ENCODE measurements around the gene MYADM. TPM values are rescaled to one million over a fixed set of nuclear protein-coding genes. Genes with fewer than 3 reads are reported as not detected.

MYADM gene
- total RNA-seq, 2 experiments from 2014 or later, result 46.4 to 54.6 TPM

DNA sequence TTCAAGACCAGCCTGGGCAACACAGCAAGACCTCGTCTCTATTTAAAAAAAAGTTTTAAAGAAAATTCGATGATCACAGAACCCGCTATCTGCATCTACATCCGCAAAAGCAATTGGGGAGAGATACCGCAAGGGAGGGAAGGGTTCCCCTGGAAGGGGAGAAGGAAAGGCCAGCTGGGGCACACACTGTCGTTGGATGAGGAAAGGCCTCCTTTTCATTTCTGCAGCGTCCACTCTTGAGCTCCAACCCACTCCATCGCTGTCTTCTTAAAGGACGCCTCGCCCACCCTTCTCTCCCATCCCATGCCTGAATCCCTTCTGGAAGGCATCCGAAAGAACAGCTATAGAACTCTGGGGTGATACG is 11.1 kb downstream of the MYADM start:
- ChIA-PET POLR2A (no interaction called here), CTCF (interaction anchor here (1.0 kb wide), 1 partner anchor 8 kb away, joined by 4 read pairs; no protein-coding TSS in a partner anchor)
- Mint-ChIP-seq H3K4me1 (peaks cover 55% of the 10 kb centered on the region), H3K4me3 (no peak overlapping the region), H3K27ac (peak overlapping the region; percentile 9), H3K27me3 (peaks cover 7% of the 10 kb centered on the region), H3K36me3 (ENCODE audit: low read depth) (peaks cover 19% of the 10 kb centered on the region), H3K9me3 (ENCODE audit: low read depth) (no peaks in the 10 kb centered on the region)
- ATAC-seq (no peak), DNase-seq (no peak)
- intact Hi-C loops (cut with DNase I, micrococcal nuclease), result loop anchor here in 1 of 2 experiments (1.0 kb wide), 2 partner anchors 9 to 224 kb away; partner anchors contain the start of gene NDUFA3

DNA sequence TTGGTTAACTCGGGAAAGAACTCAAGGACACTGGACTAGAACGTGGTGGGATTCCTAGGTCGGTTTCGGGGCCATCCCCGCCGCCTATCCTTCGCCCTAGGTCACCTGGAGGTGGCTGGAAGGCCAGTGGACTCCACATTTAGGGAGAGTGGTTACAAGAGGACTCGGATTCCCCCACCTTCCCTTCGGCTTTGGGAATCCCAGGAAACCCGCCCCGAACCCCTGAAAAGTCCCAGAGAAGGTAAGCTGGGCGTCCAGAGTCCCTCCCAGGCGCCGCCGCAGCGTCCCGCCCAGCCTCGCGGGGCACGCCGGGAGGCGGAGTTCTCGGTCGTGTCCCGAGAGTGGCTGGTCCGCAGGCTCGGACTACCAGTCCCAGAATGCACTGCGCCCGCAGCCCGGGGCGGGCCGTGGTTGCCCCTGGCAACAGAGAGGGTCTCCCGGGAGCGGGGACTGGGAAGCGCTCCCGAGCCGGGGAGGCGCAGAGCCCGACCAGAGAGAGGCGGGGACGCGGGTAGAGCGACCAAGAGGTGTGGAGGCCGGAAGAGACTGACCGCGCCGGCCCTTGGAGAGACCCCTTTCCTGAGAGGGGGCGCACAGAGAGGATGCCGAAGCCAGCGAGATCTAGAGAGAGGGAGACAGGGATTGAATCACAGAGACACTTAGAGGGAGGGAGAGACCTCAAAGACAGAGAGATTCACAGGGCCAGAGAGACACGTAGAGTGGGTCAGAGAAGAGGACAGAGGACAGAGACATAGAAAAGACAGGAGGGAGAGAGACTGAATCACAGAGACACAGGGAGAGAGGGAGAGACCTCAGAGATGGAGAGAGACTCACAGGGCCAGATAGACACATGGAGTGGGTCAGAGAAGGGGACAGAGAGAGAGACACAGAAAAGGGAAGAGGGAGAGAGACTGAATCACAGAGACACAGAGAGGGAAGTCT is 11.7 kb downstream of the MYADM start:
- Mint-ChIP-seq H3K4me1 (peaks cover 50% of the 10 kb centered on the region), H3K27me3 (peaks cover 11% of the 10 kb centered on the region), H3K9me3 (ENCODE audit: low read depth) (no peaks in the 10 kb centered on the region), H3K36me3 (ENCODE audit: low read depth) (peaks cover 13% of the 10 kb centered on the region), H3K4me3 (no peak overlapping the region), H3K27ac (peak overlapping the region; percentile 9)
- peak; percentile 91 for DNase-seq
- POLR2A ChIA-PET, result no interaction called here
- intact Hi-C loops (cut with DNase I, micrococcal nuclease), result loop anchor here in 1 of 2 experiments (1.0 kb wide), 2 partner anchors 10 to 223 kb away; partner anchors contain the start of gene NDUFA3
- peak; percentile 91 for ATAC-seq
- CTCF ChIA-PET, result interaction anchor here (0.7 to 1.0 kb wide), 2 partner anchors 9 to 12 kb away, joined by 3 to 4 read pairs; no protein-coding TSS in a partner anchor

DNA sequence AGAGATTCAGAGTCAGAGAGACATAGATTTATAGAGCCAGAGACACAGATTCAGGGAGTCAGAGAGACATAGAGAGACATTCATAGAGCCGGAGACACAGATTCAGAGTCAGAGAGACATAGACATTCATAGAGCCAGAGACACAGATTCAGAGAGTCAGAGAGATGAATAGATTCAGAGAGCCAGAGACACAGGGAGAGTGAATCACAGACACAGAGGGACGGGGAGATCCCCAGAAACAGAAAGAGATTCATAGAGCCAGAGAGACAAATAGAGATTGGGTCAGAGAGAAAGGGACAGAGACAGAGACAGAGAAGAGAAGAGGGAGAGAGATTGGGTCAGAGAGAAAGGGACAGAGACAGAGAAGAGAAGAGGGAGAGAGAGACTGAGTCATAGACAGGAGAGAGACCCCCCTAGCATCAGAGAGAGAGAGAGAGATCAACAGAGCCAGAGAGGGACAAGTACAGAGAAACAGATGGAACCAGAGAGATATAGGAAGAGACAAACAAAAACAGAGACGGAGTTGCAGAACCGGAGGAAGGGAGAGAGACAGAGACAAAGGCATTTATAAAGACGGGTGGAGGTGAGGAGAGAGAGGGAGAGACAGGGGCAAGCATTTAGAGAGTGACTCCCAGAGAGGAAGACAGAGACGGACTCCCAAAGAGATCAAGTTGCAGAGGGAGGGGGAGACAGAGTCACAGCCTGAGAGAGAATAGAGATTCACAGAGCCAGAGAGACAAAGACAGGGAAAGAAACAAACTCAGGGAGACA is 13.2 kb downstream of the MYADM start:
- intact Hi-C loops (cut with DNase I, micrococcal nuclease), result no loop called here
- Mint-ChIP-seq H3K9me3 (ENCODE audit: low read depth) (no peaks in the 10 kb centered on the region), H3K4me3 (no peak overlapping the region), H3K27ac (no peak overlapping the region), H3K27me3 (peaks cover 20% of the 10 kb centered on the region), H3K36me3 (ENCODE audit: low read depth) (peaks cover 4% of the 10 kb centered on the region), H3K4me1 (peaks cover 38% of the 10 kb centered on the region)
- DNase-seq, result no peak
- CTCF ChIA-PET, result no interaction called here
- peak; percentile 50 for ATAC-seq
- POLR2A ChIA-PET, result no interaction called here

DNA sequence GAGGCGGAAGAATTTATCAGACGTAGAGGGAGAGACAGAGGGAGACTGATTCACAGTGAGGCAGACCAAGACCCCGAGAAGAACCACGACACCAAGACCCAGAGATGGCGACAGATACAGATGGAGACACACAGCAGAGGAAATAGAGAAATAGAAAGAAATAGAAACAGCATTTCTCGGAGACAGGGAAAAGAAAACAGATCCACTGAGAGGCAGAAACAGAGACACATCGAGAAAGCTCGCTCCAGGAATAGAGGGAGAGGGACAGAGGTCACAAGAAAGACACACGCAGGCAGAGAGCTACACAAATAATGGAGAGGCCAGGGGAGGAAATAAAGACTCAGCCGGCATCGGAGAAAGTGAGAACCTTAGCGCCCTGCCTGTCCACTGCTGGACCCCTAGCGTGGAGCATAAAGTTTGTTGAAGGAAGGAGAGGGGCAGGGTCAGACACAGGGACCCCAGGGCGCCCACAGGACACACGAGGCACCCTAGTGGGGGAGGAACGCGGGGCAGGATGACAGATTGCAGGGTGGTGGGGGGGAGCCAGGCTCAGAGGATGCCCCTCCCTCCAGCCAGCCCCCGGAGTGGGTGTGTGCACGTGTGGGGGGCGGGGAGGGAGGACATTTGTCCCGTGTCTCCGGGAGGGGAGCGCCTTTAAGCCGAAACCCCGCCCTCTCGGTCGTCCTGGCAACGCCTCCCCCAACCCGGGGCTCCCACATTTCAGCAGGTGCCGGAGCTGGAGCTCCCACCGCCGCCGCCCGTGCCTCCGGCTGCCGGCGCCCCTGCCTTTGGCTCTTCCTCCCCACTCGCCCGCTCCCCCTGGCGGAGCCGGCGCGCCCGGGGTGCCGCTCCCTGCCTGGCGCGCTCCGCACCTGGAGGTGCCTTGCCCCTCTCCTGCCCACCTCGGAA is 14.1 kb downstream of the MYADM start, which contains the start of gene PRKCG:
Gene PRKCG (plus strand): TSS at position 716 of the 909 bp plus-strand sequence. CDS start 298 bp downstream, outside the sequence.
- Mint-ChIP-seq H3K4me1 (peaks cover 31% of the 10 kb centered on the region), H3K36me3 (ENCODE audit: low read depth) (peaks cover 2% of the 10 kb centered on the region), H3K9me3 (ENCODE audit: low read depth) (no peaks in the 10 kb centered on the region), H3K27me3 (peaks cover 20% of the 10 kb centered on the region), H3K4me3 (no peak within 1 kb of the TSS), H3K27ac (no peak within 1 kb of the TSS)
- POLR2A ChIA-PET, result no interaction called here
- CTCF ChIA-PET, result interaction anchor here (0.6 to 0.8 kb wide), 3 partner anchors 14 to 29 kb away, joined by 3 to 4 read pairs (median 4); partner anchors contain the start of gene MYADM
- ATAC-seq, result peak; percentile 39
- intact Hi-C loops (cut with DNase I, micrococcal nuclease), result loop anchor here (1.0 to 2.0 kb wide), 4 partner anchors 15 to 39 kb away; partner anchors contain the start of gene MYADM (in 1 of the 2)
- DNase-seq, result peak; percentile 74

DNA sequence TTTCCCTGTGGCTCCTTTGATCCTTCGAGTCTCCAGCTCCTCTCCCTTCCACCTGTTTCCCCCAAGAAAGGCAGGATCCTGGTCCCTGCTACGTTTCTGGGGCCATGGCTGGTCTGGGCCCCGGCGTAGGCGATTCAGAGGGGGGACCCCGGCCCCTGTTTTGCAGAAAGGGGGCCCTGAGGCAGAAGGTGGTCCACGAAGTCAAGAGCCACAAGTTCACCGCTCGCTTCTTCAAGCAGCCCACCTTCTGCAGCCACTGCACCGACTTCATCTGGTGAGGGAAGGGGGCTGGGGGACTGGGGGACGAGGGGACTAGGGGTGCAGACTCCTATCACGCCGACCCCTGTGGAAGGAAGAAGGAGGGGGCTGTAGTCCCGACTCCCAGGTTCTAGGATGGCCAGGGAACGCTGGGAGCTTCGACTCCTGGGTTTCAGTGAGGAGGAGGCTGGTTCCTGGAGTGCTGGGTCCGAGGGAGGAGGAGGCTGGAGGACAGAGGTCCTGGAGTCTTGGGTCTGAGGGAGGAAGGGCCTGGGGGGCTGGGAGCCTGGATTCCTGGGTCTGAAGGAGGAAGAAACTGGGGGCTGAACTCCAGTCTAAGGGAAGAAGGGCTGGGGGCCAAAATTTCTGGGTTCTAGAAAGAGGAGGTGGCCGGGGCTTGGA is 14.8 kb downstream of the MYADM start:
- no peaks in the 10 kb centered on the region for H3K36me3 Mint-ChIP-seq (ENCODE audit: low read depth)
- POLR2A ChIA-PET, result interaction anchor here (0.6 kb wide), 1 partner anchor 12 kb away, joined by 3 read pairs; no protein-coding TSS in a partner anchor
- CTCF ChIA-PET, result interaction anchor here (0.8 kb wide), 2 partner anchors 15 to 16 kb away, joined by 3 to 4 read pairs; partner anchors contain the start of gene MYADM
- intact Hi-C loops (cut with DNase I, micrococcal nuclease), result loop anchor here (1.0 to 2.0 kb wide), 4 partner anchors 16 to 40 kb away; partner anchors contain the start of gene MYADM (in 1 of the 2)
- DNase-seq (no peak), ATAC-seq (no peak)
- H3K27ac Mint-ChIP-seq, result no peak overlapping the region
- peaks cover 23% of the 10 kb centered on the region for H3K4me1 Mint-ChIP-seq
- H3K27me3 Mint-ChIP-seq, result peaks cover 20% of the 10 kb centered on the region
- H3K9me3 Mint-ChIP-seq (ENCODE audit: low read depth), result no peaks in the 10 kb centered on the region
- no peak overlapping the region for H3K4me3 Mint-ChIP-seq

DNA sequence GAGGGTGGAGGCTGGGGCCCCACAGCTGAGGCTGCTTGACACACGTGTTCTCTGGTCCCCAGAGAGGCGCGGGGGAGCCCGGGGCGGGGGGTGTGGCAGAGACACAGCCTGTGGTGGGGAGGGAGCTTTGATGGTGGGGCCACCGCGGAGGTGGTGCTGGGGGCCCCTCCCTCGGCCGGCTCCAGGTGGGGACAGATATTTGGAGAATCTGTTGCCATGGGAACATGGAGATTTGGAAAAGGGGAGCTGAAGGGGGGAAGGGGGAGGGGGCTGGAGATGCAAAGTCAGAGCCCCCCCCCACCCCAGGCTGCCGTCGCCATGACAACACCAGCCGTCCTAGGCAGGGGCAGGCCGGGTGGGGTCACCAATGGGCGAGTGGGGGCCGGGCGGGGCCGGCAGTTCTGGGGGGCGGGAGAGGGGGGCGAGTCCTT is 15.6 kb downstream of the MYADM start:
- H3K9me3 Mint-ChIP-seq (ENCODE audit: low read depth), result no peaks in the 10 kb centered on the region

DNA sequence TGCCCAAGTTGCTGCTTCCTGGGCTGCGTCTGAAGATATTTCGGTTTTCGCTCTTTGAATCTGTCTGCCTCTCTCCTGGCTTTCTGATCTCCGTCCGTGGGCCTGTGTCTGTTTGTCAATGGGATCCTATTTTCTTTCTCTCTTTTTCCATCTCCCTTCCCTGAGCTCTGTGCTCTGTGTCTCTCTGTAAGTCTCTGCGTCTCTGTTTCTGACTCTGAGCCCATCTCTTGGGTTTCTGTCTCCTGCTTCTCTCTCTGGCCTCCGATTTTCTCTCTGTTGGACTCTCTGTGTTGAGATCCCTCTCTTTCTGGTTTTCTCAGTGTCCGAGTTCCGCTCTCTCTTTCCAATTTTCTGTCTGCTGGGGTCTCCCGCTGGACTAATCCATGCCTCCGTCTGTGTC is 16.1 kb downstream of the MYADM start:
- Mint-ChIP-seq H3K4me1 (peaks cover 13% of the 10 kb centered on the region), H3K9me3 (ENCODE audit: low read depth) (no peaks in the 10 kb centered on the region), H3K27me3 (peaks cover 20% of the 10 kb centered on the region), H3K27ac (no peak overlapping the region), H3K4me3 (no peak overlapping the region), H3K36me3 (ENCODE audit: low read depth) (no peaks in the 10 kb centered on the region)
- CTCF ChIA-PET, result interaction anchor here (0.7 kb wide), 1 partner anchor 211 kb away, joined by 3 read pairs; no protein-coding TSS in a partner anchor
- intact Hi-C loops (cut with DNase I, micrococcal nuclease), result loop anchor here in 1 of 2 experiments (2.0 kb wide), 2 partner anchors 17 to 31 kb away; partner anchors contain the start of gene MYADM
- POLR2A ChIA-PET, result no interaction called here
- ATAC-seq, result no peak
- no peak for DNase-seq

More for the DNA sequence above, 15.6 kb downstream of the MYADM start:
- H3K4me3 Mint-ChIP-seq, result no peak overlapping the region
- ChIA-PET CTCF (no interaction called here), POLR2A (interaction anchor here (0.6 kb wide), 1 partner anchor 11 kb away, joined by 3 read pairs; no protein-coding TSS in a partner anchor)
- intact Hi-C loops (cut with DNase I, micrococcal nuclease), result loop anchor here in 1 of 2 experiments (2.0 kb wide), 2 partner anchors 16 to 30 kb away; partner anchors contain the start of gene MYADM
- H3K4me1 Mint-ChIP-seq, result peaks cover 16% of the 10 kb centered on the region
- no peak for DNase-seq
- H3K27me3 Mint-ChIP-seq, result peaks cover 20% of the 10 kb centered on the region
- H3K36me3 Mint-ChIP-seq (ENCODE audit: low read depth), result no peaks in the 10 kb centered on the region
- ATAC-seq, result no peak
- H3K27ac Mint-ChIP-seq, result no peak overlapping the region

DNA sequence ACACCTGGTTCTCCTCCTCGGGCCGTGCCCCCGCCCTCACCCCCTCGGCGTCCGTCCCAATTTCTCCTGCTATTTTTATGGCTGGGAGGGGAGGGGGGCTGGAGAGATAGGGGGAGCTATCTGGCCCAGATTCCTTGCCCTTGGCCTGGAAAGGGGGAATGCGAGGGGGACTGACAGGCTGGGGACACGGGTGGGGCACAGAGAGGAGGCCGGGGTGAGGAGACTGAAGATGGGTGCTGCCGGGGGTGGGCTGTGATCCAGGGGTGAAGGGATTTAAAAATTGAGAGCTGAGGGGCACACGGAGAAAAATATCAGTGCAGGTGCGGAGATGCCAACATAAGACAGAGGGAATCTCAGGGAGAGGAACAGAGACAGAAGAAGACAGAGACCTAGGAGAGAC is 16.6 kb downstream of the MYADM start:
- ATAC-seq (no peak), DNase-seq (no peak)
- Mint-ChIP-seq H3K36me3 (ENCODE audit: low read depth) (no peaks in the 10 kb centered on the region), H3K9me3 (ENCODE audit: low read depth) (no peaks in the 10 kb centered on the region), H3K4me3 (no peak overlapping the region), H3K27me3 (peaks cover 20% of the 10 kb centered on the region), H3K27ac (no peak overlapping the region), H3K4me1 (peaks cover 10% of the 10 kb centered on the region)
- ChIA-PET CTCF (interaction anchor here (0.7 kb wide), 2 partner anchors 14 to 211 kb away, joined by 3 read pairs; no protein-coding TSS in a partner anchor), POLR2A (no interaction called here)
- intact Hi-C loops (cut with DNase I, micrococcal nuclease), result no loop called here

DNA sequence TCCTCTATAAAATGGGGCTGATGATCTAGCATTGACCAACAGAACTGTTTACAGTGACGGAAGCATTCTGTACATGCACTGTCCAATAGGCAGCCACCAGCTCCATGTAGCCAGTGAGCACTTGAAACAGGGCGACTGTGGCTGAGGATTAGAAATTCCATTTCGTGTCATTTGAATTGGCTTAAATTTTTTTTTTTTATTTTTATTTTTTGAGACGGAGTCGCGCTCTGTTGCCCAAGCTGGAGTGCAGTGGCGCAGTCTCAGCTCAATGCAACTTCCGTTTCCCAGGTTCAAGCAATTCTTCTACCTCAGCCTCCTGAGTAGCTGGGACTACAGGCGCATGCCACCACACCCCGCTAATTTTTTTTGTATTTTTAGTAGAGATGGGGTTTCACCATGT is 17.4 kb downstream of the MYADM start:
- Mint-ChIP-seq H3K27me3 (peaks cover 20% of the 10 kb centered on the region), H3K9me3 (ENCODE audit: low read depth) (no peaks in the 10 kb centered on the region), H3K4me3 (no peak overlapping the region), H3K4me1 (peaks cover 13% of the 10 kb centered on the region), H3K27ac (no peak overlapping the region), H3K36me3 (ENCODE audit: low read depth) (no peaks in the 10 kb centered on the region)
- ATAC-seq, result no peak
- CTCF ChIA-PET, result interaction anchor here (0.7 kb wide), 1 partner anchor 15 kb away, joined by 3 read pairs; no protein-coding TSS in a partner anchor
- DNase-seq, result no peak
- POLR2A ChIA-PET, result no interaction called here
- intact Hi-C loops (cut with DNase I, micrococcal nuclease), result no loop called here
